Fibroblast of lung (primary cell): ENCODE measurements around the gene RASEF. TPM values are rescaled to one million over a fixed set of nuclear protein-coding genes. Genes with fewer than 3 reads are reported as not detected.

Source experiments
- DNase-seq, 2 donors: peaks; one replicate each; pipeline versions ENCODE4 v3.0.0 to v3.0.0-alpha.2; 2010; ENCODE audit warnings: low read depth in 2 of 2
- H2AFZ ChIP-seq: 2 replicates; pipeline ENCODE4 v1.5.1; 2012; ENCODE audit warnings: low read length, control low read depth, inconsistent platforms
- H3K27ac ChIP-seq: 2 replicates; pipeline ENCODE4 v1.5.1; 2011; ENCODE audit warnings: low read length, control low read depth; ENCODE audit not compliant: insufficient read depth
- H3K27me3 ChIP-seq: 2 replicates; pipeline ENCODE4 v1.5.1; 2011; ENCODE audit warnings: mild to moderate bottlenecking, low read length; ENCODE audit not compliant: control insufficient read depth, insufficient read depth
- H3K36me3 ChIP-seq: 2 replicates; pipeline ENCODE4 v1.5.1; 2011; ENCODE audit warnings: low read length; ENCODE audit not compliant: control insufficient read depth, insufficient read depth
- H3K4me1 ChIP-seq: 2 replicates; pipeline ENCODE4 v1.5.1; 2011; ENCODE audit warnings: low read length; ENCODE audit not compliant: control insufficient read depth, insufficient read depth; ENCODE audit errors: extremely low read depth
- H3K4me2 ChIP-seq: 2 replicates; pipeline ENCODE4 v1.5.1; 2011; ENCODE audit warnings: low read length, control low read depth; ENCODE audit not compliant: insufficient read depth; ENCODE audit errors: extremely low read depth
- H3K4me3 ChIP-seq, 4 experiments: fragments of 200-600 bp in 1 of 4; sonication (generic) in 1 of 4; replicated peaks in 1 of 4; 2 replicates each; pipeline ENCODE4 v1.5.1; 2011 to 2016; ENCODE audit warnings: low read length in 4 of 4, low read depth in 3 of 4, mild to moderate bottlenecking in 3 of 4, control low read depth in 2 of 4, inconsistent platforms in 1 of 4, mixed read lengths in 1 of 4; ENCODE audit not compliant: insufficient read depth in 1 of 4; ENCODE audit errors: control extremely low read depth in 1 of 4
- H3K79me2 ChIP-seq: 2 replicates; pipeline ENCODE4 v1.5.1; 2012; ENCODE audit warnings: mild to moderate bottlenecking, low read length, inconsistent platforms; ENCODE audit not compliant: control insufficient read depth, insufficient read depth
- H3K9ac ChIP-seq: 2 replicates; pipeline ENCODE4 v1.5.1; 2011; ENCODE audit warnings: mild to moderate bottlenecking, low read length, control low read depth; ENCODE audit not compliant: insufficient read depth
- H3K9me3 ChIP-seq: 2 replicates; pipeline ENCODE4 v1.5.1; 2012; ENCODE audit warnings: low read depth, low read length; ENCODE audit not compliant: control insufficient read depth, insufficient read depth
- H4K20me1 ChIP-seq: 2 replicates; pipeline ENCODE4 v1.5.1; 2011; ENCODE audit warnings: low read length; ENCODE audit not compliant: control insufficient read depth, insufficient read depth; ENCODE audit errors: extremely low read depth
- CTCF ChIP-seq, 2 donors: IDR thresholded peaks in 1 of 2; conservative IDR thresholded peaks in 1 of 2; 1 replicate in 1 of 2; 2 replicates in 1 of 2; pipeline ENCODE4 v1.5.1; 2011 to 2012; ENCODE audit warnings: low read length in 2 of 2, control low read depth in 1 of 2, inconsistent platforms in 1 of 2, low read depth in 1 of 2, mild to moderate bottlenecking in 1 of 2
- EZH2 ChIP-seq: IDR thresholded peaks from 2 replicates; pipeline ENCODE4 v1.5.1; 2012; ENCODE audit warnings: low read length, control low read depth, mild to moderate bottlenecking; ENCODE audit errors: missing control alignments
- polyA plus RNA-seq, 2 donors: library from polyadenylated mRNA; depleted of rRNA in 1 of 2; stranded (reverse) in 1 of 2; unstranded in 1 of 2; fragments of >200 nt; gene quantifications; 2 replicates each; pipeline ENCODE4 v1.2.1, GENCODE V29; 2011 to 2012; ENCODE audit warnings: missing spikeins in 1 of 2
- total RNA-seq: library from RNA; depleted of rRNA; stranded (reverse); fragments of >200 nt; gene quantifications from 2 replicates; pipeline ENCODE4 v1.2.1, GENCODE V29; 2014

Gene RASEF
- total and polyA plus RNA-seq, 2 donors (not counting 1 experiment from before 2014, with no cell fraction given): 0.28 to 1.2 TPM

DNA sequence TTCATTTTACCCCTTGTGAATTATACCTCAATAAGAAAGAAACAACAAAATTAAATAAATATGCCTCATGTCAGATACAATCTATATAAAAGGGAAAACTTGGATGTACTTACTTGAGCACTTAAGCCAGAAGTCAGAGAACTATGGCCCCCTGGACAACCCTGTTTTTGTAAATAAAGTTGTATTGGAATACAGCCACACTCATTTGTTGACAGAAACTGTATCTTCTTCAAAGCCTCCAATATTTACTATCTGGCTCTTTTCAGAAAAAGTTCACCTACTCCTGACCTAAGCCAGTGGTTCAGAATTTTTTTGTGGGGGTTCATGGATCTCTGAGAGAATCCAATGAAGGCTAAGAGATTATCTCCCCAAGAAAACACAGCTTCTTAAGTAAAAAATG lies 45.3 kb upstream of the RASEF start:
- Histone ChIP-seq H3K9ac (no peak overlapping the region), H3K27me3 (no peaks in the 10 kb centered on the region), H2AFZ (no peak overlapping the region), H3K4me2 (no peak overlapping the region), H3K79me2 (no peaks in the 10 kb centered on the region), H3K4me1 (no peaks in the 10 kb centered on the region), H3K9me3 (no peaks in the 10 kb centered on the region), H3K4me3 (no peak overlapping the region), H3K36me3 (no peaks in the 10 kb centered on the region), H3K27ac (no peak overlapping the region), H4K20me1 (no peaks in the 10 kb centered on the region)
- TF ChIP-seq EZH2: no peak
- no peak for TF ChIP-seq CTCF (conservative IDR thresholded peaks at IDR 0.05 in 1 of 2, IDR thresholded peaks at IDR 0.05 in 1 of 2; ENCODE audit: low read depth in 1 of 2, low read length in 2 of 2)
- DNase-seq: no peak

DNA sequence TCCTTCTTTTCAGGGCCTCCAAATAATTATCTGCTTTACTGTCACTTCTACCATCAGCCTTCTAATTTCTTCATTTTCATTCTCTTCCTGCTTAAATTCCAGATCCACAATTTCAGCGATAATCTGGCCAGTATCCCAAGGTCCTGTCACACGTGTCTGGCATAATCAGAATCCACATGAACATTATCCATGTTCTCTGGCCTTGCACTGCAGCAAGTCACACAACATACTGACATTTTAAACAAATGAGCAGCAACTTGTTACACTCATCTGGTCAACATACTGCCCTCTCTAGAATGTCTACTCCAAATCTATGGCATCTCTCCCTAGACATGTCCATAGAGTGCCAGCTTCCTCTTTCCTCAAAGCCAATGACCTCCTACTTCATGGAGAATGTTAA lies 43.8 kb upstream of the RASEF start:
- DNase-seq: no peak
- no peaks in the 10 kb centered on the region for H3K79me2 ChIP-seq
- H3K36me3 ChIP-seq: no peaks in the 10 kb centered on the region
- H4K20me1 ChIP-seq: no peaks in the 10 kb centered on the region
- H3K27ac ChIP-seq: no peak overlapping the region
- H3K4me3 ChIP-seq: no peak overlapping the region
- H3K4me2 ChIP-seq: no peak overlapping the region
- no peaks in the 10 kb centered on the region for H3K4me1 ChIP-seq
- no peak overlapping the region for H2AFZ ChIP-seq
- TF ChIP-seq CTCF (conservative IDR thresholded peaks at IDR 0.05 in 1 of 2, IDR thresholded peaks at IDR 0.05 in 1 of 2; ENCODE audit: low read depth in 1 of 2, low read length in 2 of 2): no peak
- TF ChIP-seq EZH2: no peak
- H3K27me3 ChIP-seq: no peaks in the 10 kb centered on the region
- H3K9me3 ChIP-seq: no peaks in the 10 kb centered on the region
- no peak overlapping the region for H3K9ac ChIP-seq

DNA sequence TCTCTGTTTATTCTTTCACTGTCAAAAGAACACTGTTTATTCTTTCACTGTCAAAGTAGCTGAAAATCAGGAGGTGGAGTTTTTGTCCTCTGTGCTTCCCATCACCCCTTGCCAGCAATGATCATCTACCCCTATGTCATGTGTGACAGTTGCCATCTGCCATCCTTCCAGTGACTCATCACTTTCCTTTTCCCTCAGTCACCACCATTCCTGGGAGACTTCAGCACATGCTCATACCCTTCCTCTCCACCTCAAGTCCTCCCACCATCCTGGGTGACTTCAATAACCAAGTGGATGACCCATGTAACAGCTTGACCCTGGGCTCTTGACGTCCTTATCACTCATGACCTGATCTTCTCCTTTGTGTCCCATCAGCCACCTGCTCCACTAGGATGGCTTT lies 43.3 kb upstream of the RASEF start:
- H3K9ac ChIP-seq: no peak overlapping the region
- H3K4me1 ChIP-seq: no peaks in the 10 kb centered on the region
- H3K9me3 ChIP-seq: no peaks in the 10 kb centered on the region
- H3K27me3 ChIP-seq: no peaks in the 10 kb centered on the region
- TF ChIP-seq EZH2 (no peak), CTCF (conservative IDR thresholded peaks at IDR 0.05 in 1 of 2, IDR thresholded peaks at IDR 0.05 in 1 of 2; ENCODE audit: low read depth in 1 of 2, low read length in 2 of 2) (no peak)
- no peak overlapping the region for H2AFZ ChIP-seq
- H3K36me3 ChIP-seq: no peaks in the 10 kb centered on the region
- no peaks in the 10 kb centered on the region for H4K20me1 ChIP-seq
- no peaks in the 10 kb centered on the region for H3K79me2 ChIP-seq
- DNase-seq: peak in 1 of 2 donors; percentile 3
- no peak overlapping the region for H3K4me2 ChIP-seq
- no peak overlapping the region for H3K27ac ChIP-seq
- no peak overlapping the region for H3K4me3 ChIP-seq
